Fibroblast of skin of right quadriceps (primary cell): ENCODE measurements around the gene CSNK1G2.

Experiments
- DNase-seq: peaks from one replicate; pipeline ENCODE4 v3.0.0-alpha.2; 2013

CSNK1G2 gene

DNA sequence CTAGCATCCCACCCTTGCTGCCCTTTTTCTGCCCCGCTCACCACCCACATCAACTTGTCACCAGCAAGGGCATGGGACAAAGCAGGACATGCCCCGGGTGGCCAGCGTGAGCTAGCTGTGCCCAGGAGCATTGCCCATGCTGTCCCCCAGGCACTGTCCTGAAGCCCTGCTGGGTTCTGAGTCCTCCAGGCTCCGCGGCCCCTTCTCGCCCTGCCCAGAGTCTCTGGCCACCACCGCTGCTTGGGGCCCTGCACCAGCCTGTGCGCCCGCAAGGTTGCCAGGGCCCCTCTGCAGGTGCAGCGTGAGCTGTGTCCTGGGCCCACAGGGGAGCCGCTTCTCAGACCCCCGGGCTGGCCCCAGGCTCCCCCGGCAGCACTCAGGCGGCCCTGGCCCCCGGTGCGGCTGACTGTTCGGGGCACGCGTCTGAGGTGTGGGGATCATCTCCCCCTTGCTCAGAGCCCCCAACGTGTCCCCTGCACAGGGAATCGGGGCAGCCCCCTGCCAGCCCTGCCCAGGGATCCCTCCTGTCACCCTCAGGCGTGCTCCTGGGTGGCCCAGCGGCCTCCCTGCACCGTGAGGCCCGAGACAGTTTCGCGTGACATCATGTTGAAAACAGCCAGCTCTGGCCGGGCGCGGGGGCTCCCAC lies 4.1 kb downstream of the CSNK1G2 start:
- DNase-seq = no peak

DNA sequence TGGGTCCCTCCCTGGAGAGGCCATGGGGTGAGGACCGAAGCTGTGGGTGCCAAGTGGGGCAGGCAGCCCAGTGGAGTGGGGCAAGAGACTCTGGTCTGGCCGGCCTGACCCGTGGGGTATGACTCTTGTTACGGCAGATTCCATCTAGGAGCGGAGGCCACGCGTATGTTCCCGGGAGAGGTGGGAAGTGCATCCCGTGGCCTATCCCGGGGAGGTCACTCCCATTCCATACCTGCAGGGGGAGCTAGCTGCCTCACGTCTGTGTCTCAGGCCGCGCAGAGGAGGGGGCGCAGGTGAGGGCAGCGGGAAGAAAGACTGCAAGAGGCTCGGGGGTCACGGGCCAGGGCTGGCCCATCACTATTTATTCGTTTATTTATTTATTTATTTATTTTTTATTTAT lies 4.9 kb downstream of the CSNK1G2 start:
- peak; percentile 24 for DNase-seq

DNA sequence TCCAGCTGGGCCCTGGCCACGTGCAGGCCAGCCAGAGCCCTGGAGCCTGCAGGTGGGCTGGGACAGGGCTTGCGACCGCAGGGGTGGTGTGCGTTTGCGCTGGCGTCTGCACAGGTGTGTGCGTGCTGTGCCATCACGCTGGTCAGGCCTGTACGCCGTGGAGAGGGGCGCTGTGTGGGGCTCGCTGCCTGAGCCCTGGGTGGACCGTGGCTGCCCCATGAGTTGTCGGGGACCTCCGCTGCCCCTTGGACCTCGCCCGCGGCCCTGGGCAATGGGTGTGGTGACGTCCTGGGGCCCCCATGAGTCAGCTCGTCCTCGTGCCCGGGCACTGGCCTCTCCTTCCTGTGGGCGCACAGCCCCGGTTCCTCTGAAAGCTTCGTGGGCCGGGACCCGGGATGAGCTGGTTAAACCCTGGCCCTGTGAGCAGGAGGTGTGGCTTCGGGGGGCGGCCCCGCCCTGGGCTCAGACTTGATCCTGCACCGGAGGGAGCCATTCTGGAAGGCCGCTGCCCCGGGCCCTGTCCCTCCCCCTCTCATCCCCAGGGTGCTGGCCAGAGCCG lies 6.8 kb downstream of the CSNK1G2 start:
- no peak for DNase-seq

DNA sequence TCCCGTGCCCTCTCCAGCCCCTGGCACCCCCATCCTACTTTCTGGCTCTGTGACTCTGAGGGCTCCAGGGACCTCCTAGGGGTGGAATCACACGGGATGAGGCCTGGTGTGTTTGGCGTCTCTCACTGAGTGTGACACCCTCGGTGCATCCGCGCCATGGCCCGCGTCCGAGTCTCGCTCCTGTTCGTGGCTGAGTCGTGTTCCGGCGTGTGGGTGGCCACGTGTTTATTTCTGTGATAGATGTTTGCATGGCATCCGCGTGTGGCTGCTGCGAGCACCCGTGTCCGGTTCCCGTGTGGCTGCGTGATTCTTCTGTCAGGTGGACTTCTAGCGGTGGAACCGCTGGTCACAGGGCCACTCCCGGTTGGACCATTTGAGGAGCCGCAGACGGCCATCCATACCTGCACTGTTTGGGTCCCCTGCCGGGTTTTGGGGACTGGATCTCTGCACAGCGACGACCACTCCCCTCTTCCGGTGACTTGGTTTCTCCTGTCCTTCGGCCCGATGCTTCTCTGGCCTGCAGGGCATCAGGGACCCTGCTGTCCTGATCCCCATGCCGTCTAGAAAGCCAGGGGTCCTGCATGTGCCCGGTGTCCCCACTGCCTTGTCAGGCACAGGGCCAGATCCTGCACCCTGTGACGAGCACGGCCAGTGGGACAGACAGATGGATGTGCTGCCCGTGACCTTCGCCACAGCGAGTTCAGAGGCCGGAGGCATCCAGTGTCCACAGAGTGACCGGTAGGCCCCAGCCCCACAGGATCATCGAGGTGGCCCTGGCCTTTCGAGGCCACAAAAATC lies 8.5 kb downstream of the CSNK1G2 start:
- no peak for DNase-seq

DNA sequence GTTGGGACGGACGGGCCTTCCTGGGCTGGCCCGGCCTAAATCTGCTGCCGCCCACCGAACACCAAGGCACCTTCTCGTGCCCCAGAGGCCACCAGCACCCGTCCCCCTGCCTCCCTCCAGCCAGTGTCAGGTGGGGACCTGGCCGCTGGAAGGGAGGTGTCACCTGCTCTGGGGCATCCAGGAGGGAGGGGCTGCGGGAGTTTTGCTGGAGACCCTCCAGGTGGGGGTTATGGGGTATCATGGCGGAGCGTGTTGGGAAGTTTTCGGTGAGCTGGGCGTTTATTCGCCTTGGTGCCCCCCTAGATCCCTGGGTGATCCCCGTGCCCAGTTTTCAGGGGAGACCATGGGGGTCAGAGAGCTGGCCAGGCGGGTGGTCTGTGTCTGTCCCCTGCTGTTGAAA lies 9.7 kb downstream of the CSNK1G2 start:
- DNase-seq = no peak

DNA sequence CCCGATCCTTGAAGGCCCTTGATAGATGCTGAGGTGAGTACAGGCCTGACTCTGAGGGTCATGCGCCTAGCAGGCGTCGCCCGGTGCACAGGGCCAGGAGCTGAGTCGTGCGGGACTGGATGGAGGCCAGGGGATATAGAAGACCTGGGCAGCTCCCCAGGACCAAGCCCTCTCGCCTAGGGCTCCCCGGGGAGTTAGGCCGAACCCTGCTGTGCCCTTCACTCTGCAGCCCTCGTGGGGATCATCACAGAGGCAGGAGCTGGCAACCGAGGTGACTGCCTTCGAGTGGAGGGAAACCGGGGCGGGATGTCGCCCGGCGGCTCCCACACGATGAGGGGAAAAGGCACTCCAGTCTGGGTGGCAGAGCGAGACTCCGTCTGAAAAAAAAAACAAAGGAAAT lies 11.7 kb downstream of the CSNK1G2 start:
- DNase-seq = no peak

DNA sequence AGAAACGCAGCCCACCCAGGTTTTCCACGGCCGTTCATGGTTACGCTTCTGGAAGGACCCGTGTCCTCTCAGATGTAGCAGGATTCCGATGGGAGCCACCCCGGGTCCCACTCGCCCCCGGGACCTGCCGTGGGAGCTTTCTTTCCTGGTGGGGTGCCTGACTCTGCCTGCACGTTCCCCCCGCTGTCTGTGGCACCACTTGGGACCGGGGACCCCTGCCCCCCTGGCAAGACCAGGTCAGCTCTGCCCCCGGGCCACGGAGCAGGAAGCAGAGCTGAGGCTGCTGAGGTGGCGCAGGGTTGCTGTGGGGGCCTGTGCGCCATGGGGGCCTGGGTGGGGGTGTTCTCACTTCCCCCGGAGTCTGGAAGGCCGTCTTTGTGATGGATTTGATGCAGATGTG lies 12.1 kb downstream of the CSNK1G2 start:
- DNase-seq = no peak

DNA sequence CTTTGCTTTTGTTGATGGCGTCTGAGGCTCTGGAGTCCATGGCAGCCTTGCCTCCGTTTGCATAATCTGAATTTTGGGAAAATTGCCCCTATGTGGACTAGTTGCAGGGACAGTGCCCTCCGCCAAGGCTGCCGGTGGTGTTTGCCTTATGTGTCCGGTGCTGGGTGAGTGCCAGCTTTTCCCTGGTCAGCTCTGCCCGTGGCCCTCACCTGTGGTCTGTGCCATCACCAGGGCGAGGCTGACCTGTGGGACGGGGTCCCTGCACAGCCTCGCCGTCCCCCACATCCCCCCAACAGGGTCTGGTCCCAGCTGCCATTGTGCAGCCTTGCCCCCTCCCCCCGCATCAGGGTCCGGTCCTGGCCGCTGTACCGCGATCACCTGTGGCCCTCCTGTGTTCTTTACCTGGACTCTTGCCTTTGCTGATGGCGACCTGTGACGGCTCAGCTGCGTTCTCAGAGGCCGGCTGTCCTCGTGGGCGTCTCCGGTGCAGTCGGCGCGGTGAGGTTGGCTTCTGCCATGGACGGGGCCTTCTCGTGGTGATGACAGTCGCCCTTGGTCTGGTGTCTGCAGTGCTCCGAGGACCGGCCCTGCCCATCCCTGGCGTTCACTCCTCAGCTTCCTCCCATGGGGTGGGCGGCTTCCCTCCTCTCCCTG lies 12.6 kb downstream of the CSNK1G2 start:
- no peak for DNase-seq

DNA sequence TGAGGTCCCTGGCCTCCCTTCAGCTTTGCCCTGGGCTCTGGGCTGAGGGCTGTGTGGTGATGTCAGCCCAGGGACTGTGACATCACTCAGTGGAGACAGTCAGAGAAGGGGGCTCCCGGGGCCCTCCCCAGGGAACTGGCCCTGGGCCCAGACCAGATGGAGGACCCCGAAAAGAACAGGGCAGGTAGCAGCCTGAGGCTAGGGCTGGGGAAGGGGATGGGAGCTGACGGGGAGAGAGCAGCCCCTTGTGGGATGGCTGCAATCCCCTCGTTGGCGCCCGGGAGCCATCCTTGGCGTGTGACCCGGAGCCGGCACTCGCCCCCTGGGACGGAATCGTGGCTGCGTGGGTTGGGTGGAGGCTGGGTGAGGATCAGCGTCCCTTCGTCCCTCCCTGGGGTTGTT lies 13.6 kb downstream of the CSNK1G2 start:
- DNase-seq = no peak

DNA sequence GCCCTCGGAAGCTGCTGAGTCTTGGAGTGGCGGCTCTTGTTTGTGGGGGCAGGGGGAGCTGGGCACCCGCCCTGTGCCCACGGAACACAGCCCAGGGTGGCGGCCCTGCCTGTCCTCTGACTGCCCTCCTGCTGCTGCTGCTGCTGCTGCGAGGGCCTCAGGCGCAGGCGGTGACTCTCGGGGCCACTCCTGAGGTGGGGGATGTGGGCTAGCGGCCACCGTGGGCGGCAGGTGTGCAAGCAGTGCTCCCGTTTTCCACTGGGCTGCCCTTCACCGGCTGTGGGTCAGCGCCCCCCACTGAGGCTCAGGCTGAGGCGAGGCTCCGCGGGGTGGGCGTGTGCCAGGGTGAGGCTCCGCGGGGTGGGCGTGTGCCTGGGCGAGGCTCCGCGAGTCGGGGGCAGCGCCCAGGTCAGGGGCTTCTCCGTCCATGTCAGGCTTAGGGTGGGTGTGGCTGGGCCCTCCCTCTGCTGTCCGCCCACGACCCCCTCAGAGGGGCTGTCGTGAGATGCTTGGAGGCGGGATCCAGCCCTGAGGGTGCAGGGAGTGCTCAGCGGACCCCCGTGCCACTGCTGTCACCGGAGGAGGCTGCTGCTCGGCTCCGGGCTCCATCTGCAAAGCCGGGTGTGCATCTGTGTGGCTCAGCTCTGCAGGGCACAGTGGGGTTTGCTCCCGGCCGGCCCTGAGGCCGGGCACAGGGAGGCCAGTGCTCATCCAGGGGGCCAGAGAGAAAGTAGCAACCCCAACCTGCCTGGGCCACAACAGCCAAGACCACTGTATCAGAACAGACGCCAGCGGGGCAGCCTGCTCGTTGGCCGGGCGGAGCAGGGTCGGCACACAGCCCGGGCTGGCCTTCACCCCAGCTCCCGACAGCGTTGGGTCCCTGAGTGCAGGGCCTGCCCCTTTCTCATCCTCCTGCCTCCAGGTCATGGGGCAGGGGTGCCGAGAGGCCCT lies 14.5 kb downstream of the CSNK1G2 start:
- no peak for DNase-seq

DNA sequence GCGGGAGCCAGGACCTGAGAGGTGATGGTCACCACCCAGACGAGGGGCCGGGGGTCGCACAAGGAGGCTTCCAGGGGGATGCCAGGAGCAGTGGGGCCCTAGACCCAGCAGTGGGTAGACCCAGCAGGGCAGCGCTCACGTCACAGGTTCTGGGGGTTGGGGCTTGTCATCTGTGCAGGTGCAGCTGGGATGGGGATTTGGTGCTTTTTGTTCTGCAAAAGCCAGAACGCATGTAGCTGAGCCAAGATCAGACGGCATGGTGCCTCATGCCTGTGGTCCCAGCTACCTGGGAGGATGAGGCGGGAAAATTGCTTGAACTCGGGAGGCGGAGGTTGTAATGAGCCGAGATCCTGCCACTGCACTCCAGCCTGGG lies 15.1 kb downstream of the CSNK1G2 start:
- DNase-seq = no peak

DNA sequence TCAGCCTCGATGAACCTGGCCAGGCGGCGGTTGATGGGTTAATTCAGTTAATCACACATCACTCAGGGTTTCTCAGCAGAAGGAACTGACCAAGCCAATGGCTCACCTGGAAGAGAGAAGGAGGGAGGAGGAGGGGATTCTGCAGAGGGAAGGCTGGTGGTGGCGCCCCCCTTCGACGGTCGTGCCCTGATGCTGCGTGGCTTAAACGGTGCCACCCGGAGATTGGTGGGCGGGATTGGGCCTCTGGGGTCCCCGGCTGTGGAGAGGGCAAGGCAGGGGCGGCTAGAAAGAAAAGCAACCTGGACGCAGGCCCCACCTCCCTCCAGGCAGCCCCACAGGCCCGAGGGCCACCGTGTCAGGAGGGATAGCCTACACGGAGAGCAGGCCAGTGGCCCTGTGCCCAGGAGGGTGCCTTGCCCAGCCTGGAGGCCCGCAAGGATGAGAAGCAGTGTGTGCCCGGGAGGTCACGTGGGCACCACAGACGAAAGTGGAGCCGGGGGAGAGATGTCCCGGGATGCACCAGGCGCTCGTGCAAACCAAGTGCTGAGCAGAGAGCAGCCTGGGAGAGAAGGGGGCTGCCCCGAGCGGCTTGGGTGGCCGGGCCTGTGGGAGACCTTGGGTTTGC lies 16.0 kb downstream of the CSNK1G2 start:
- no peak for DNase-seq

DNA sequence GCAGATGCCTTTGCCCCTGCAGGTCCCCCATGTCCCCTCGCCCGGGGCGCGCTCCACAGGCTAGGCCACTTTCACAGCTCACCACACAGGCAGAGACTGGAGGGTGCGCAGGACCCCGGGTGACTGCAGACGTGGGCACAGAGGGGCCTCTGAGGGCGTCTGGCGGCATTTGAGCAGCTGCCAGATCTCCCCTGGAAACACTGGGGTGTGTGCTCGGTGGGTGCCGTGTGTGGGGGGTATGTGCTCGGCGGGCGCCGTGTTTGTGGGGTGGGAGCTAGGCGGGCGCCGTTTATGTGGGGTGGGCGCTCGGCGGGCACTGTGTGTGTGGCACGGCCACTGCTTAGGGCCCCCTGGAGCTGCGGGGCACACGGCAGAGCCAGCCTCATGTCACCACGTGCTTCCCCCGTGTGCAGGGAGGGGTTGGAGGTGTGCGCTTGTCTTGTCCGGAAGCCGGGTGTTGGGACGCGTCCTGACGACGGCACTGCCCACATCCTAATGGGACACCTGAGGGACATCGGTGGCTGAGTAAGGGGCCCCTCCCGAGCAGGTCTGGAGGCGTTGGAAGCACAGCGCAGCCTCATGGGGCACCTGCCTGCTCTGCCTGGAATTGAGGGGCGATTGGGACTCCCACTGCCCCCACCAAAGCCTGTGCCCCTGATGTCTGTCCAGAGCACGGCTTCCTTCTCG lies 16.7 kb downstream of the CSNK1G2 start:
- DNase-seq = no peak

DNA sequence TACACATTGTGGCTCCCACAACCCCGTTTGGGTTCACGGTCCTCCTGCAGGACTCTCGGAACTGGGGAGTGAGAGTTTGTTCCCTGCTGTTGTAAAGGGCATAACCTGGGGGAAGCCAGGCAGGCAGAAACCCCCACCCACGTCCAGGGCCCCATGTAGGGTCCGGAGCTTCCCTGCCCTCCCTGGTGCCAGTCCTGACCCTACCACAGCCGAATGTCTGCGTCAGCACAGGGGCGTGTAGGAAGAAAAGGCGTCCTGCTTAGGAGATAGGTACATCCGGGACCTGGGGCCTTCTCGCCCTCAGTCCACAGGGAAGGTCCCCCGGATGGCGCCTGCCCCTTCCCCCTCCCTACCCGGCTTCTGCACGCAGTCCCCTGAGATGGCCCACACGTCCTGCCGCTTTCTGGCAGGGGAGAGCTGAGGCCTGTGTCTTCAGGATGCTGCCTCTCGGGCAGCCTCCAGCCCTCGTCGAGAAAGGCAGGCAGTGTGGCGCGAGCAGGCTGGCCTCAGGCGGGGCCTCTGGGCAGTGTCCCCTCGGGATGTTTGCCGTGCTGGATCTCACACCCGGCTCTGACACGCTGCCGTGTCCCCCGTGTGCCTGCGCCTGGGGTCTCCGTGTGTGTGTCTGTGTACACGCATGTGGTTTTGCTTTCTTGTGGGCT lies 19.1 kb downstream of the CSNK1G2 start:
- no peak for DNase-seq

DNA sequence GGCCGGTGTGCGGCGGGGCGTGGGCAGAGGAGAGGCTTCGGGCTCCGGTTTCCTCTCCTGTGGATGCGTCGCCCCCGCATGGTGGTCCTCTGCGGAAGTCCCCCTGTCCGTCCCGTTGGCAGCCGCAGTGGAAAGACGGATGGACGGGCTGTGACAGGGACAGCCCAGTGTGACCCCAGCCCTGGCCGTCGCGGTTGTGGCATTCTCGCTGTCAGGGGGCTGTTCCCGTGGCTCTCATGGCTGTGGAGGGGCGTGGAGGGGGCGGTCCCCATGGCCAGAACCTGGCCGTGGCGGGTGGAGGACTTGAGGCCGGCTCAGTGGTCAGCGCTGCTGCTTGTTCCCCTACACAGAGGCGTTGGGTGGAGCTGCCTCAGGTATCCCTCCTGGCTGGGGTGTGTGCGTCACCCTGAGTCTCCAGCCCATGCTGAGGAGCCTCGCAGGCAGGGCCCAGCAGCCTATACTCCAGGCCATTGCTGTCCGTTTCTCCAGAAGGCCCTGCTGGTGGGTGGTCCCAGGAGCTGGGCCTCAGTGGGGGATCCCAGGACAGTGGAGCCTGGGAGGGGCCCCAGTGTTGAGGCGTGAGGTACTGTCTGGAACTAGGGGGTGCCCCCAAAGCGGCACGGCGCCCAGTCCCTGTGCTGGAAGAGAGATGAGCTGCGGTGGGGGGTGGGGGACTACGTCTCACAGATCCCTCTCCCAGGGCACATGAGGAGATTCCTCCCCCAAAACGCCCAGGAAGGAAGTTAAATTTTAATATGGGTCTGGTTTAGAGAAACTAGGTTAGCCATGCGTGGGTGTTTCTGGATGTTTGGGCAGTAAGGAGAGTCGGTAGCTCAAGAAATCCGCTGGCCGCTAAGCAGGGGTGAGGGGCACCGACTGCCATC lies 20.3 kb downstream of the CSNK1G2 start:
- no peak for DNase-seq

DNA sequence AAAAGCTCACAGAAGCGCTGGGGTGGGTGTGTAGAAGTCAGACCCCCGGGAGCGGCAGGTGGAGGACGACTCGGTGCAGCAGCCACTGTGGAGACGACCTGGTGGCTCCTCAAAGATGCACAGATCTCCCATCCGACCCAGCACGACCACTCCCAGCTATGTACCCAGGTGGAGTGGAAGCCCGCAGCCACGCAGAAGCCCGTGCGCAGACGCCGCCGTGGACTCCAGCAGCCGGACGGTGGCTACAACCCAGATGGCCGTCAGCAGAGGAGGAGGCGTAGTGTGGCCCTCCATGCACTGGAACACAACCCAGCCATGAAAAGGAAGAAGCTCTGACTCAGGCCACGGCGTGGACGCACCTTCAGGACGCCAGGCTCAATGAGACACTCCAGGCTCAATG lies 21.7 kb downstream of the CSNK1G2 start:
- no peak for DNase-seq

DNA sequence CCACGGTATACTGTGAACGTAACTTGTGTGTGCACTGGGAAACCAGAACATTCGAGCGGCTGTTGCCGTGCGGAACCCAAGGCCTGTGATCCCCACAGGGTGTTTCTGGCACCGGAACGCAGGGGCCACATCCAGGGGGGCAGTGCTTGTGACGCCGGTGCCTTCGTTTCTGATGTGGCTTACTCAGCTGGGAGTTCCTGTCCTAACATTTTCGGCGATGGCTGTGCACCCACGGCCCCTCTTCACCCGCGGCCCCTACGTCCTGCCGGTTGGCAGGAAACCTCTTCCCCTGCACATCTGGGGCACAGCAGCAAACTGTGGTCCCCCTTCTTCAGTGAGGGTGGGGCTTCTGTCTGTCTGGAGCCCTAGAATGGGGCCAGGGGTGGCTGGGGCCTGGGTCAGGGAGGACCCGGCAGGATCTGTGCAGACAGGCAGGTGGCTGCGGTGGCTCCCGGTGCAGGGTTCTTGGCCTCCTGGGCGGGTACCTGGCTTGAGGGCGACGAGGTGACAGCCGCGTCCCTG lies 26.2 kb downstream of the CSNK1G2 start:
- DNase-seq = no peak

DNA sequence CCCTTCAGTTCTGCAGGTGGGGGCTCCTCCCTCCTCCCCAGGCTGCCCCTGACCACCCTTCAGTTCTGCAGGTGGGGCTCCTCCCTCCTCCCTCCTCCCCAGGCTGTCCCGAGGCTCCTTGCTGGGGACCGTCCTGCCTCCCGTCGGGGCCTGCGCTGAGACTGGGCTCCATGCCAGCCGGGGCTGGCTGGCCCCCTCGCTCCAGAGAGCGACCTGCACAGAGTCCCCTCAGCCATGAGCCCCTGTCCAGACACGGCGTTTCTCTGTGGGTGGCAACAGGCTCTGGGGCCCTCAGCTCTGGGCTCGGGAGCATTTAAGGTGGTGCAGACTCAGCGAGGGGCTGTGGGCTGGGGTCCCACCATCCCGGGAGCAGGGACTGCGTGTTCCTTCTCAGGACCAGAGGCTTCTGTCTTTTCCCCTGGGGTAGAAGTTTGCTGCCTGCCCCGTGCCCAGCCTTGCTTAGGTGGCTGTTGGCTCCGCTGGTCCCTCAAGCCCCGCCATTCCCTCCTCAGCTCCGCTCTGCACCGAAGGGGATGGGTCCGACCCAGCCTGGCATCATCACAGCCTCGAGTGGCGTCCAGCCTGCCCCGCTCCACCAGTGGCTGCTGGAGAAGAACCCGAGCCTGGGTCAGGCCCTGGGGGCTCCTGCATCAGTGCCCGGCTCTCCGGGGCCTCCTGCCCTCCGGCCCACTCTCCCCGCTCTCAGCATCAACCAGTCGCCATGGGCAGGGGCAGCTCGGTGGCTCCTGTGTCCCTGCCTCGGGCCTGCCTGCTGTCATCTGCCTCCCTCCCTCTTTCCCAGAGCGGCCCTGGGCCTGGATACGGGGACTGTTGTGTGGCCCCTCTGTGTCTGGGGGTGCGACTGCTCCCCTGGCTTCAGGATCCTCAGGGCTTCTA lies 27.6 kb downstream of the CSNK1G2 start:
- no peak for DNase-seq
